Activated T-helper 2 cell treated with anti-CD3 and anti-CD28 coated beads, Interferon-gamma antibody, Interleukin-2, Interleukin-4, amounts not matched to agents 10 μg/mL and 5 μg/mL and 100 μg/mL, durations not matched to agents 14 hours and 24 hours and 36 hours (primary cell): ENCODE results near the gene AIFM1. TPM values are rescaled to one million over a fixed set of nuclear protein-coding genes. Genes with fewer than 3 reads are reported as not detected.
"Not testable (repeated sequence)": the region's sequence is repeated elsewhere in the genome, so short reads cannot be mapped to it uniquely, and the experiment has no call there.

Experiments used
- DNase-seq: peaks from one replicate; pipeline ENCODE4 v3.0.0; 2021; ENCODE audit warnings: low spot score
- H3K27ac Mint-ChIP-seq: one replicate; pipeline ENCODE4 v1.8.0; 2021; ENCODE audit warnings: mixed read lengths
- H3K27me3 Mint-ChIP-seq: one replicate; pipeline ENCODE4 v1.8.0; 2021; ENCODE audit warnings: low read depth, mixed read lengths
- H3K36me3 Mint-ChIP-seq: one replicate; pipeline ENCODE4 v1.8.0; 2021; ENCODE audit warnings: low read depth, mixed read lengths
- H3K4me1 Mint-ChIP-seq: one replicate; pipeline ENCODE4 v1.8.0; 2021; ENCODE audit warnings: low read depth, mixed read lengths
- H3K4me3 Mint-ChIP-seq: one replicate; pipeline ENCODE4 v1.8.0; 2021; ENCODE audit warnings: low read depth, mild to moderate bottlenecking, moderate library complexity, mixed read lengths
- H3K9me3 Mint-ChIP-seq: one replicate; pipeline ENCODE4 v1.8.0; 2021; ENCODE audit warnings: mixed read lengths
- intact Hi-C: fragments of 100-400 bp; cut with micrococcal nuclease; formaldehyde crosslinking; loops from one replicate; pipeline ENCODE4 v1.15.1; 2023
- total RNA-seq: library from RNA; stranded (reverse); gene quantifications from 2 replicates; pipeline ENCODE4 v1.2.3, GENCODE V29; 2022

AIFM1 gene
- total RNA-seq, 1 donor from 2014 or later, result 48.7 TPM

DNA sequence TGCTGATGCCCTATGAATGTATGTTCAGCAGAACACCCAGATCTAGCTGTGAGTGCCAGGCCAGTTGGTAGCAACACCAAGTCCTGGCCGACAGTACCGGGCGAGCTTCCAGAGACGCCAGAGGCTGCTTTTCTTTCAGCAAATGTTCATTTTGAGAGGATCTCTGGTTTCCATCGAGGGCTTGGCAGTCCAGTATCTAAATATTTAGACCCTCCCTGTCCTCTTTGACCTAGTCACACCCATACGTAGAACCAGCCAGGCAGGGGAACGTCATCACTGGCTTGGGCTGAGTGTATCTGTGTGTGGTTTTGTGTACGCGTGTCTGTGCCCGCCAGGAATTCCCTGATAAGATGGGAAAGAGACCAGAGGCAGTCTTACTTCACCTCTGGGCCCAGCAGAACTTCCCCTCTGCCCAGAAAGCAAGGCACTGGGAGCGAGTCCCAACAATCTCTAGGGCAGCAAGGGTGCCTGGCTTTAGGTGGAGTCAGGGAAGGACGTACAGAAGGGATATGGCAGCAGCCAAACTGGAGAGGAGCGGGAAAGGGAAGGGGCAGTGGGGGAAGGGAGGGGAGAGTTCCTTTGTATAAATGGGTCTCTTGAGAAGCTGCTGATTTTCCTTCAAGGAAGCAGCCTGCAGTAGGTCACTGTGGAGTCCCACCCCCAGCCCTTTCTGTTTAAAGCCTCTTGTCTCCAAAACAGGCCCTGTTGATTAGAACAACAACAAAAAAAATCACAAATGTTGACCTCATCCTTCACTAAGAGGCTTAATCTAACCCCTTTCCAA is 40.4 kb downstream of the AIFM1 start:
- H3K27me3 Mint-ChIP-seq, result no peaks in the 10 kb centered on the region
- DNase-seq, result no peak
- intact Hi-C loops, result no loop called here
- peaks cover under 1% of the 10 kb centered on the region for H3K4me1 Mint-ChIP-seq
- H3K9me3 Mint-ChIP-seq, result no peaks in the 10 kb centered on the region
- peaks cover 33% of the 10 kb centered on the region for H3K36me3 Mint-ChIP-seq
- no peak overlapping the region for H3K4me3 Mint-ChIP-seq
- H3K27ac Mint-ChIP-seq, result no peak overlapping the region

DNA sequence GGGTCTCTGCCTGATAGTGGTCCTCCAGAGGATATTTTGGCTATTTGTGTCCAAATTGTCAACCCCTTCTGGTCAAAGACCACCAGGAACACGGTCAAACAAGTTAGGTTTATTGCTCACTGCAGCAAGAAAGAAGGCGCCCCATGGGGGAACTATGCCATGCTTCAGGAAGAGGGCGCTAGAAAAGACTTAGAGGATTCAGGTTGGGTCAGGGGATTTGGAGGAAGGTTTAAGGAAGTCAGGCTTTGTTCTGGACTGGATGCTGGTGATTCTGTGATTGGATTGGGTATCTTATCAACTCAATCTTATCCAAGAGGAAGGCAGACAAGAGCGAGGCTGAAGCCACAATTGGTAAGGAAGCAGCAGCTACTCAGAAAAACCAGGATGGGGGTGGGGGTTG is 41.1 kb downstream of the AIFM1 start:
- Mint-ChIP-seq H3K4me1 (peaks cover 8% of the 10 kb centered on the region), H3K27me3 (no peaks in the 10 kb centered on the region), H3K27ac (no peak overlapping the region), H3K9me3 (no peaks in the 10 kb centered on the region), H3K4me3 (no peak overlapping the region), H3K36me3 (peaks cover 27% of the 10 kb centered on the region)
- intact Hi-C loops, result loop anchor here (5.0 kb wide), 1 partner anchor 48 kb away; the partner anchor contains the start of gene RAB33A
- DNase-seq, result no peak

- H3K27ac Mint-ChIP-seq, result no peak overlapping the region
- H3K9me3 Mint-ChIP-seq, result no peaks in the 10 kb centered on the region
- intact Hi-C loops, result loop anchor here (1.0 to 5.0 kb wide), 2 partner anchors 39 to 51 kb away; partner anchors contain the start of gene RAB33A
- no peak for DNase-seq
- H3K4me3 Mint-ChIP-seq, result no peak overlapping the region
- H3K4me1 Mint-ChIP-seq, result peaks cover 20% of the 10 kb centered on the region
- peaks cover 9% of the 10 kb centered on the region for H3K36me3 Mint-ChIP-seq
- no peaks in the 10 kb centered on the region for H3K27me3 Mint-ChIP-seq
These were observed 44.2 kb downstream of the AIFM1 start for GRCh38 chrX:130121505-130121800.

DNA sequence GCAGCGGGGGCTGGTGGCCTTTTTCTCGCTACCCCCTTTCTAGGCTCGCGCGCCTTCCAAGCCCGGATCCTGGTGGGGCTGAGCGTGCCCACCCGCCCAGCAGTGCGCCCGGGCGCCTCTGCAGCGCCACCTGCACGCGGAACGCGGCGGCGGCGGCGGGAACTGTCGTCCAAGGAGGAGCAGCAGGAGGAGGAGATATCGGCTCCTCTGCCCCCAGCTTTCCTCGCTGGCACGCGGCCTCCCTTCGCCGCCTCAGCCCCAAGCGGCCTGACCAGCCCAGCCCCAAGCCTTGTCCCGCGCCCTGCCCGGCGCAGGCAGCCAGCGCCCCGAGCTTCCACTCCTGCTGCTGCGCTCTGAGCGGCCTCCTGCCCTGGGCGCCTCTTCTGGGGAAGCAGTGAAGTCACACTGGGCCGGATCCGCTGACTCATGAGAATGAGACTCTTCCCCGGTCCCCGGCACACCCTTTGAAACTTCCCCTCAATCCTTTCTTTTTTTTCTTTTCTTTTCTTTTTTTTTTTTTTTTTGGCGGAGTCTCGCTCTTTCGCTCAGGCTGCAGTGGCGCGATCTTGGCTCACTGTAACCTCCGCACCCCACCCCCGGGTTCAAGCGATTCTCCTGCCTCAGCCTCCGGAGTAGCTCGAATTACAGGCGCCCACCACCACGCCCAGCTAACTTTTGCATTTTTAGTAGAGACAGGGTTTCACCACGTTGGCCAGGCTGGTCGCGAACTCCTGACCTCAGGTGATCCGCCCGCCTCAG is 44.7 kb downstream of the AIFM1 start:
- Mint-ChIP-seq H3K36me3 (peaks cover 9% of the 10 kb centered on the region), H3K4me3 (peak overlapping the region; percentile 62), H3K27me3 (no peaks in the 10 kb centered on the region), H3K4me1 (peaks cover 20% of the 10 kb centered on the region), H3K9me3 (no peaks in the 10 kb centered on the region), H3K27ac (peak overlapping the region; percentile 67)
- intact Hi-C loops, result loop anchor here (1.0 to 5.0 kb wide), 3 partner anchors 39 to 51 kb away; partner anchors contain the start of gene RAB33A
- peak; percentile 54 for DNase-seq

GRCh38 chrX:130120321-130120731 is 45.3 kb downstream of the AIFM1 start:
- intact Hi-C loops, result loop anchor here (1.0 to 5.0 kb wide), 2 partner anchors 41 to 52 kb away; partner anchors contain the start of gene RAB33A
- H3K4me1 Mint-ChIP-seq, result peaks cover 20% of the 10 kb centered on the region
- H3K36me3 Mint-ChIP-seq, result peaks cover 6% of the 10 kb centered on the region
- peak overlapping the region; percentile 69 for H3K27ac Mint-ChIP-seq
- H3K4me3 Mint-ChIP-seq, result peak overlapping the region; percentile 62
- DNase-seq, result no peak
- H3K27me3 Mint-ChIP-seq, result no peaks in the 10 kb centered on the region
- H3K9me3 Mint-ChIP-seq, result no peaks in the 10 kb centered on the region

DNA sequence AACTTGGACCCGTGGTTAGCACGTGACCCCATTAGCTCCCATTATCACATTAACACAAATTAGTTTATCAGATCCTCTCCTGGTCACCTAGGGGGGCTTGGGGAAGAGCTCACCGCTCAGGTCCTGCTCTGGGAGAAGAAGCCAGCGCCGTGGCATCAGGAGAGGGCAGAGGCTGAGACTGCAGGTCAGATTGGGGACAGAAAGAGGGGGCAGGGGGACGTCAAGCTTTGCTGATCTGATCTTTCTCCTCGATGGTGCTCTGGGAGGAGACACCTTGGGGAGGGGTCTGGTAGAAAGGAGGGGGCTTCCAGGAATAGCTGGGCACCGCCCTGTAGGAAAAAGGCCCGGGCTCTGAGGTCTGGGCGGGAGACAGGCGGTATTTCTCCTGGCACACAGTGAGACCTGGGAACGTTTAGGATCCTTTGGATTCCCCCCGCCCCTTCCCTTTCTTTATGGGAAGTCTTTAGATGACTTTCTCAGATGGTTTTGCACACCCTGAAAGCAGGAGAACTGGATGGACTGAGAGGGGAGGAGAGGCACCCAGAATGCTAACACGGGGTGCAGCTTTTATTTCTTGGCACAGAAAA is 46.2 kb downstream of the AIFM1 start:
- H3K4me3 Mint-ChIP-seq, result peak overlapping the region; percentile 37
- H3K27ac Mint-ChIP-seq, result peak overlapping the region; percentile 17
- H3K36me3 Mint-ChIP-seq, result peaks cover 3% of the 10 kb centered on the region
- peaks cover 23% of the 10 kb centered on the region for H3K4me1 Mint-ChIP-seq
- DNase-seq, result no peak
- intact Hi-C loops, result no loop called here
- no peaks in the 10 kb centered on the region for H3K27me3 Mint-ChIP-seq
- no peaks in the 10 kb centered on the region for H3K9me3 Mint-ChIP-seq

DNA sequence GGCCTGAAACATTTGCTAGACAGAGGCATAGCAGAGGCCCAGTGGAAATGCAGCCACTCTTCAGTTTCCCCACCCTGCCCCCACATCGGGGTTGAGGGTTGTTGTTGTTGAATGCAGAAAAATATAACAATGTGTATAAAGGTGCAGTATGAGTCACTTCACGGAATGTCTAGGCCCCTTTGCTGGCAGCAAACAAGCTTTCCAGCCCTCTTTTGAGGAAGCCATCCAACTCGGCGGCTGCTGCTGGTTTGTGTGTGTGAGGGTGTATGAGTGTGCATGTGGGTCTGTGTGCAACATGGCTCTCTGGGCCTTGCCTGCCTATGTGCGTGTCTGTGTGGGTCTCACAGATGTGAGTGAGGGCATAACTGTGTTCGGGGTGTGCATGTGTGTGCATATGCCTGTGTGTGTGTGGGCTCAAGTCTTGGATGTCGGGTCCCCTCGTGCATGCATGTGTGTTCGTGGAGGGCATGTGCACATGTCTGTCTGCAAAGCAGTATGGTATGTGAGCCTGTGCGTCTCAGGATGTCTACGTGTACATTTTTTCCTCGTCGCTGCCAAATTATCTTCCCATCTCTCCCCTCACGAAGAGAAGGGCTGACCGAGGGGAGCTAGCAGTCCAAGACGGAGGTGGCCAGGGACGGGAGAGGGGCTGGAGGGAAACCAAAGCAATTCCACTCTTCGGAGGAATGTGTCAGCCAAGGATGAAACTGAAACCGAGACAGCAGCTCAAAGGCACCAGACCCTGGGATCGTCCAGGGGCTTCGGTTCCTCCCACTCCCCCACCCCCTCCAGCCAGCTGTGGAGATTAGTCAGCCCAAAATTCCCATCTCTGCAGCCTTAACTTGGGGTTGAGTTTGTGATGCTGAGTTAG is 47.0 kb downstream of the AIFM1 start:
- peak overlapping the region; percentile 63 for H3K27ac Mint-ChIP-seq
- H3K27me3 Mint-ChIP-seq, result no peaks in the 10 kb centered on the region
- peak overlapping the region; percentile 37 for H3K4me3 Mint-ChIP-seq
- no peak for DNase-seq
- H3K9me3 Mint-ChIP-seq, result no peaks in the 10 kb centered on the region
- peaks cover 30% of the 10 kb centered on the region for H3K4me1 Mint-ChIP-seq
- peaks cover 3% of the 10 kb centered on the region for H3K36me3 Mint-ChIP-seq
- intact Hi-C loops, result no loop called here

GRCh38 chrX:130117166-130117565 is 48.5 kb downstream of the AIFM1 start:
- no peak overlapping the region for H3K4me3 Mint-ChIP-seq
- intact Hi-C loops, result no loop called here
- peaks cover 30% of the 10 kb centered on the region for H3K4me1 Mint-ChIP-seq
- H3K27ac Mint-ChIP-seq, result no peak overlapping the region
- no peaks in the 10 kb centered on the region for H3K36me3 Mint-ChIP-seq
- H3K27me3 Mint-ChIP-seq, result no peaks in the 10 kb centered on the region
- no peak for DNase-seq
- no peaks in the 10 kb centered on the region for H3K9me3 Mint-ChIP-seq

GRCh38 chrX:130115119-130115885 is 50.3 kb downstream of the AIFM1 start:
- H3K9me3 Mint-ChIP-seq, H3K27me3 Mint-ChIP-seq, H3K4me3 Mint-ChIP-seq, H3K36me3 Mint-ChIP-seq, intact Hi-C loops, H3K27ac Mint-ChIP-seq, DNase-seq: not testable (repeated sequence)
- peaks cover 33% of the 10 kb centered on the region for H3K4me1 Mint-ChIP-seq

DNA sequence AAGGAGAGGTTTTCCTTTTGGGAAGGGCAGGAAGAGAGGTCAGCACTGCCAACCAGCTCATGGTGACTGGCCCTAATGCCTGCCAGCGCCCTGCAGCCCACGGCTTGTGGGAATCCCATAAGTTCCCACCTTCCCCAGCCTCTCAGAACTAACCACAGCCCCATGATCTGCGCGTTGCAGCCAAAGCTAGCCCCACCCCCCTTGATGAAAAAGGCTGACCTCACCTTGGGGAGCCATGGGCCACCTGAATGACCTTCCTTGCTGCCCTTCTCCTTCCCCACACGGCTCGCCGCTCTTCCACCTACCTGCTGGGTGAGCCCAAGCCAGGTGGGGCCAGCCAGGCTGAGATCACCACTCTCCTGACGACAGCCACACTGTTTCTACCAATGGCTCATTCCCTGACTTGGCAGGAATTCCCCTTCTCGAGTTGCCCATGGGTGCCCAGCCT is 51.5 kb downstream of the AIFM1 start:
- peaks cover 22% of the 10 kb centered on the region for H3K4me1 Mint-ChIP-seq
- H3K36me3 Mint-ChIP-seq, result peaks cover 2% of the 10 kb centered on the region
- no peak for DNase-seq
- no peaks in the 10 kb centered on the region for H3K27me3 Mint-ChIP-seq
- no peaks in the 10 kb centered on the region for H3K9me3 Mint-ChIP-seq
- H3K4me3 Mint-ChIP-seq, result no peak overlapping the region
- H3K27ac Mint-ChIP-seq, result no peak overlapping the region
- intact Hi-C loops, result no loop called here

DNA sequence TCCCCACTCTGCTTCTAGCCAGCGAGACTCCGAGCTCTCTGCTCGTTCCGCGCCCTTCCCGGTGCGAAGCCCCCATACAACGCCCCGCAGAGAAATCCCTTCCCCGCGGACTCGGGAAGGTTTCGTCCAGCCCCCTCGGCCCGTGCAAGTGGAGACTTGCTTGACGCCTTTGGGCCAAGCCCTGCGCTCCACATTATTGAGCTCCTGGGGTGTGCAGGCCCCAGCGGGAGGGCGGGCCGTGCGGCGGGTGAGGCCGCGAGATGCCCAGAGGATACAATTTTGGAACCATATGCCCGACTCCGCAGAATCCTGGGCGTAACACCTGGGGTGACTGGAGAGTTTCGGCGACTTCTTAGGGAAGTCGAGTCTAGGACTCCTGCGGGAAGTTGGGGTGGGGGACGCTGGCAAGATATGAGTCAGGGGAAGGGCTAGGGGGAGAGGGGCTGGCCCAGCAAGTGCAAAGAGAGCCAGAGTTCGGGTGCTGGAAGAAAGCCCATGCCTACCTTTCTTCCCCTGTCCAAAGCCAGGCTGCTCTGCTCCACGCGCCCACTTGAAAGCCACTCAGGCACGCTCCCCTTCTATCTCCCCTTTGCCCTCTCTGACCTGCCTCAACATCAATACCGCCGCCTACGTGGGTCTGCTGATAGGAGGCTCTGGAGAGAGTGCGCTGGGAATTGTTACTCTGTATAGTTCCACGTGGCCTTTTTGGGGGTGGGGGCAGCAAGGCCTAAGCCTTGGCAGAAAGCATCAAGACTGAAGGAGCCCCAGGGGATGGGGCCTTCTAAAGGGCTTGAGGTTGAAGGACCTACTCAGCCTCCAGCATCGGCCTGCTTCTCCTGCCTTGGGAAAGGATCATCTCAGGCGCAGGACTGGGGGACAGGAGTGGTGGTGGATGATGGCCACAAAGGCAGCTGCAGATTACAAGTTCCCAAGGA is 54.2 kb downstream of the AIFM1 start:
- Mint-ChIP-seq H3K27ac (peak overlapping the region; percentile 52), H3K9me3 (no peaks in the 10 kb centered on the region), H3K4me3 (peak overlapping the region; percentile 68), H3K4me1 (peaks cover 29% of the 10 kb centered on the region), H3K27me3 (no peaks in the 10 kb centered on the region), H3K36me3 (peaks cover 10% of the 10 kb centered on the region)
- intact Hi-C loops, result loop anchor here (2.0 kb wide), 2 partner anchors 25 to 53 kb away; partner anchors contain the start of gene AIFM1
- no peak for DNase-seq
